ENCODE measurements around the gene PUS7.
"Not testable (repeated sequence)": the region's sequence is repeated elsewhere in the genome, so short reads cannot be mapped to it uniquely, and the experiment has no call there.

Gene PUS7

DNA sequence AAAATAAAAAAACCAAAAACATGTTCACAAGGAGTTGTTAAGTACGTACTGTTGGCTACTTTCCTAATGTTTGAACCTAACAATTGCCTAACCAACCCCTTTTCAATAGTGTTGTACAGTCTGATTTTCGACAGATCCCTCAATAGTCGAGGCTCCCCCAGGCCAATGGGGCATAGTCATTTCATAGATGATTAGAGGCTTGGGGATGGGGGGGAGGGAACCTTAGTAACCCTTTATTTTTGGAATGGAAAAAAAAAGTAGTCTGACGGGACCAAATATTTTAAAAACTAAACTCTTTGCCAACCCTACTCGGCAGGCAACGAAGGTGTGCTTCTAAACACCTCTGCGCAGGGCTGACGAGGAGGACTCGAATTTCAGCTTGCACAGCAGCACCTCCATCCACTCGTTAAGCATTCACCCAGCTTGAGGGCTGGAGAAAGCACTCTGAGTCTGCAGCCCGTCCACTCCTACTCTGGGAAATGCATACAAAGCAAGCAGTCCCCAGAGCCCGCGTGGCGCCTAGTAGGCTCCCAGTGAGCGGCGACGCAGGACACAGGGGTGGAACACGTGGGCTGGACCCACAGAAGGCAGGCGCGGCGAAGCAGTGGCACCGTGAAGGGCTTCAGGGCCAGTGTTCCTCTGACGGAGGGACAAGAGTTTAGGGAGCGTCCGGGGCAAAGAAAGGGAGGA, 899 bp downstream of the PUS7 start:
- H3K27ac Mint-ChIP-seq = peak overlapping the region; percentile 98
- peaks cover 9% of the 10 kb centered on the region for H3K36me3 Mint-ChIP-seq (ENCODE audit: low read depth)
- no peaks in the 10 kb centered on the region for H3K9me3 Mint-ChIP-seq
- DNase-seq (ENCODE audit: low spot score) = peak; percentile 47
- peaks cover 10% of the 10 kb centered on the region for H3K4me1 Mint-ChIP-seq (ENCODE audit: low read depth)
- no peaks in the 10 kb centered on the region for H3K27me3 Mint-ChIP-seq (ENCODE audit: low read depth)
- H3K4me3 Mint-ChIP-seq = peak overlapping the region; percentile 97

DNA sequence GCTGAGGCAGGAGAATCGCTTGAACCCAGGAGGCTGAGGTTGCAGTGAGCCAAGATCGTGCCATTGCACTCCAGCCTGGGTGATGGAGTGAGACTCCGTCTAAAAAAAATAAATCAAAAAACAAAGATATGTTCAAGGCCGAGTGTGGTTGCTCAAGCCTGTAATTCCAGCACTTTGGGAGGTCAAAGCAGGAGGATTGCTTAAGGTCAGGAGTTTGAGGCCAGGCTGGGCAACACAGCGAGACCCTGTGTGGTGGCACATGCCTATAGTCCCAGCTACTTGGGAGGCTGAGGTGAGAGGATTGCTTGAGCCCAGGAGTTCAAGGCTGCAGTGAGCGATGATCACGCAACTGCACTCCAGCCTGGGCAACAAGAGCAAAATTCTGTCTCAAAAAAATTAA, 1.5 kb downstream of the PUS7 start:
- H3K4me3 Mint-ChIP-seq, H3K27ac Mint-ChIP-seq: not testable (repeated sequence)

DNA sequence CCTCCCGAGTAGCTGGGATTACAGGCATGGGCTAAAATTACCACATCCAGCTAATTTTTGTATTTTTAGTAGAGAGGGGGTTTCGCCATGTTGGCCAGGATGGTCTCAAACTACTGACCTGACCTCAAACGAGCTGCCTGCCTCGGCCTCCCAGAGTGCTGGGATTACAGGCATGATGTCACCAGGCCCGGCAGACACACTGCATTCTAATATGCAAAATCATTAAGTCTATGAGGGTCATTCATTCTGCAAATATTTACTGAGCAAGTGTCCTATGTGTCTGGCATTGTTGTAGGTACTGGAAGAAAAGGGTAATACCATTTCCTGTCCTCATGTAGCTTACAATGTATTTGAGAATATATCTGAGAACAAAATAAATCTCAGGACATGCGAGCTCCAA, 2.7 kb downstream of the PUS7 start:
- peaks cover 9% of the 10 kb centered on the region for H3K36me3 Mint-ChIP-seq (ENCODE audit: low read depth)
- no peak for DNase-seq (ENCODE audit: low spot score)
- no peaks in the 10 kb centered on the region for H3K9me3 Mint-ChIP-seq
- peaks cover 15% of the 10 kb centered on the region for H3K4me1 Mint-ChIP-seq (ENCODE audit: low read depth)
- H3K27me3 Mint-ChIP-seq (ENCODE audit: low read depth) = no peaks in the 10 kb centered on the region
- peak overlapping the region; percentile 54 for H3K4me3 Mint-ChIP-seq
- H3K27ac Mint-ChIP-seq = peak overlapping the region; percentile 10

More for the DNA sequence above, 1.5 kb downstream of the PUS7 start:
- DNase-seq (ENCODE audit: low spot score); H3K9me3 Mint-ChIP-seq; H3K36me3 Mint-ChIP-seq (ENCODE audit: low read depth); H3K4me1 Mint-ChIP-seq (ENCODE audit: low read depth); H3K27me3 Mint-ChIP-seq (ENCODE audit: low read depth): not testable (repeated sequence)

DNA sequence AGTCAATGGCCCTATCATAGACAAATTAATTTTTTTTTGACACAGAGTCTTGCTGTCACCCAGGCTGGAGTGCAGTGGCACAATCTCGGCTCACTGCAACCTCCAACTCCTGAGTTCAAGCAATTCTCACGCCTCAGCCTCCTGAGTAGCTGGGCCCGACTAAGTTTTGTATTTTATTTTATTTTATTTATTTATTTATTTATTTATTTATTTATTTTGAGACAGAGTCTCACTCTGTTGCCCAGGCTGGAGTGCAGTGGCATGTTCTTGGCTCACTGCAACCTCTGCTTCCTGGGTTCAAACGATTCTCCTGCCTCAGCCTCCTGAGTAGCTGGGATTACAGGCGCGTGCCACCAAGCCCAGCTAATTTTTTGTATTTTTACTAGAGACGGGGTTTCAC, 6.5 kb downstream of the PUS7 start:
- not testable (repeated sequence) for H3K27ac Mint-ChIP-seq; DNase-seq (ENCODE audit: low spot score); H3K4me3 Mint-ChIP-seq; H3K9me3 Mint-ChIP-seq; H3K27me3 Mint-ChIP-seq (ENCODE audit: low read depth)
- H3K4me1 Mint-ChIP-seq (ENCODE audit: low read depth) = peaks cover 22% of the 10 kb centered on the region
- H3K36me3 Mint-ChIP-seq (ENCODE audit: low read depth) = peaks cover 12% of the 10 kb centered on the region

DNA sequence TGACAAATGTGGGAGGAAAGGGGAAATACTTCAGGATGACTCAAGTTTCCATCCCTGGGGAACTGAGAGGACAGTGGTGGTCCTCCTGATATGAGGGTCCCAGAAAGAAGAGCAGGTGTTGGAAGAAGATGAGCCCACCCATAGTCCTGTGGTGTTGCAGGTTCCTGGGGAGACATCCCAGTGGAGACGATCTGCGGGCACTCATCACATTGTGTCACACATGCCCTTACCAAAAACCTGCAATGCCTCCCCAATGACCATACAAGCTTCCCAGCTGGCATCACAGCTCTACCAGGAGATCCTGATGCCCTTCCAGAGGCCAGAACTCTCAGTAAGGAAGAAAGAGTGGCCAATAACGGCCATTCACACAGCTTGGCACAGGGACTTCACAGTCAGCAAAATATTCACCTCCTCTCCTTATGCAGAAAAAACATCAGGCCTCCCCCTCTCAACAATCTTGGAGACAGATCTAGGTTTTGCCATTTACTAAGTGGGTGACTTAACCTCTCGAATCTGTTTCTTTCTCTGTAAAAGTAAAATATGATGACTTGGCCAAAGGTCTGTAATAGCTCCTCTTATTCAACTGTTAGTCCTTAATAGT, 9.0 kb downstream of the PUS7 start:
- Mint-ChIP-seq H3K4me1 (ENCODE audit: low read depth) (peaks cover 20% of the 10 kb centered on the region), H3K4me3 (no peak overlapping the region), H3K27ac (no peak overlapping the region), H3K36me3 (ENCODE audit: low read depth) (peaks cover 7% of the 10 kb centered on the region), H3K27me3 (ENCODE audit: low read depth) (no peaks in the 10 kb centered on the region), H3K9me3 (no peaks in the 10 kb centered on the region)
- DNase-seq (ENCODE audit: low spot score) = no peak

DNA sequence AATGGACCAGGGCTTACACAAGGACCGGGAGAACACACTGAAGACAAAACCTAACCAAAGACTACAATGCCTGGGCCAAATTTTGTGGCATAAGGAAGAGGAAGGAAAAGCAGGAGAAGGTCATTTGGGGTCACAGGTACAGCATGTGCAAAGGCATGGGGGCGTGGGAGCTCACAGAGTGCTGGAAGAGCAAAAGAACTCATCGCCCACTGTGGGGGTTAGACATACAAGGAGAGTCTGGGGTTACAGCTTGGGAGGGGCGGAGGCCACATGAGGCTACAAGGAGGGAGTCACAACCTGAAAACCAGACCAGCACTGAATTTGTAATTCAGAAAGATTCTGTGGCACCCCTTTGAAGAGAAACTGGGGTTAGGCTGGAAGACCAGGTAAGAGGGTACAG, 9.7 kb downstream of the PUS7 start:
- Mint-ChIP-seq H3K4me3 (peak overlapping the region; percentile 12), H3K36me3 (ENCODE audit: low read depth) (peaks cover 8% of the 10 kb centered on the region), H3K27ac (peak overlapping the region; percentile 32), H3K4me1 (ENCODE audit: low read depth) (peaks cover 20% of the 10 kb centered on the region), H3K27me3 (ENCODE audit: low read depth) (no peaks in the 10 kb centered on the region), H3K9me3 (no peaks in the 10 kb centered on the region)
- DNase-seq (ENCODE audit: low spot score) = no peak

DNA sequence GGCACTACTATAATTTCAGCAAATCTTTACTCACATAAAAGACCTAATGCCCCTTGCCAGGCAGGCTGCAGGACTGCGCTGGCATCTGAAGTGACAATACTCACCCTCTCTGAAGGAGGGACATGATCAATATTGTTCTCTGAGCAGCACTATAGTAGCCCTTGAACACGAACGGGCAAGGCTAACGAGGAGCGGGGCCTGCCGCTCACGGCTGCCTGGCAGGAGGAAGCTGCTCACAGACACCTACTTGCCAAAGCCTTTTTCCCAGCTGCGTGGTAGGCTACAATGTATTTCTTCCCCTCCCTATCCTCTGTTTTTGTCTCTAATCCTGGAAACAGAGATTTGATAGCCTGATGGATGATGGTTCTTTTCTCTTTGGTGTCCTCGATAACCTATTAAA, 19.9 kb downstream of the PUS7 start:
- Mint-ChIP-seq H3K4me3 (no peak overlapping the region), H3K9me3 (no peaks in the 10 kb centered on the region), H3K27ac (no peak overlapping the region), H3K27me3 (ENCODE audit: low read depth) (no peaks in the 10 kb centered on the region), H3K4me1 (ENCODE audit: low read depth) (peaks cover 1% of the 10 kb centered on the region), H3K36me3 (ENCODE audit: low read depth) (peaks cover 20% of the 10 kb centered on the region)
- no peak for DNase-seq (ENCODE audit: low spot score)

DNA sequence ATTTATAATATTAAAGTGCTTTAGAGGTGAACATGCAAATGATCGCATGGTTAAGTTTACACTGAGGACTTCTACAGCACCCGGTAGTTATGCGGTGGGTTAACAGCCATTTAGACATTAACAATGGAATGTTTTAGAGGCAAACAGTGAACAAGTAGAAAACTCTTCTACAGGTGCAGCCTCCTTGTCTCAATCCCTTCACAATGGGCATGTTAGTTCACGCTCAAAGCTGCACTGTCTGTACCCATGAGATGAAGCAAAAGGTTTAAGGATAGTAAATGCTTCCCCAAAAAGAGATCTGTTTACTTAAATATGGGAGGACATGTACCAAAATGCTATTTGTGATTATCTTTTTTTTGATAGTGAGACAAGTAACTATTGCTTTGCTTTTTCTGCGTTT, 25.1 kb downstream of the PUS7 start:
- DNase-seq (ENCODE audit: low spot score) = no peak
- no peaks in the 10 kb centered on the region for H3K27me3 Mint-ChIP-seq (ENCODE audit: low read depth)
- no peak overlapping the region for H3K4me3 Mint-ChIP-seq
- H3K36me3 Mint-ChIP-seq (ENCODE audit: low read depth) = peaks cover 10% of the 10 kb centered on the region
- H3K9me3 Mint-ChIP-seq = no peaks in the 10 kb centered on the region
- peaks cover 1% of the 10 kb centered on the region for H3K4me1 Mint-ChIP-seq (ENCODE audit: low read depth)
- H3K27ac Mint-ChIP-seq = no peak overlapping the region

DNA sequence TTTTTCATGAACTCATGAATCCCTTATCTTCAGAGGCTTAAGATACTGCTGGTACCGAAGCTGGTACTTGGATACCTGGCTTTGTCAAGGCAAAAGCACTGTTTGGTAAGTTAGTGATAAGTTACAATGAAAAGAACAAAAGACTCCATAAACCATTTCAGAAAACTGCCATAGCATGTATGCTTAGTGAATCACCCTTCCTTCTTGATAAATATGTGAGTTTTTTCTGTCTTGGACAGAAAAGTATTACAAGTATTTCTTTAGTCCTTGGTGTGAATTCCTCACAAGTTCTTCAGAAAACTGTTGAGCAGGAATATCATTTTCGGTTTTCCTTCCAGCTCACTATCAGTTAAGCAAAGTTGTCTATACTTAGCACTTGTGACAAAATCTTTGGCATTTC, 25.6 kb downstream of the PUS7 start:
- H3K27ac Mint-ChIP-seq = no peak overlapping the region
- H3K9me3 Mint-ChIP-seq = no peaks in the 10 kb centered on the region
- H3K4me3 Mint-ChIP-seq = no peak overlapping the region
- H3K36me3 Mint-ChIP-seq (ENCODE audit: low read depth) = peaks cover 10% of the 10 kb centered on the region
- H3K27me3 Mint-ChIP-seq (ENCODE audit: low read depth) = no peaks in the 10 kb centered on the region
- H3K4me1 Mint-ChIP-seq (ENCODE audit: low read depth) = peaks cover 1% of the 10 kb centered on the region
- DNase-seq (ENCODE audit: low spot score) = no peak

DNA sequence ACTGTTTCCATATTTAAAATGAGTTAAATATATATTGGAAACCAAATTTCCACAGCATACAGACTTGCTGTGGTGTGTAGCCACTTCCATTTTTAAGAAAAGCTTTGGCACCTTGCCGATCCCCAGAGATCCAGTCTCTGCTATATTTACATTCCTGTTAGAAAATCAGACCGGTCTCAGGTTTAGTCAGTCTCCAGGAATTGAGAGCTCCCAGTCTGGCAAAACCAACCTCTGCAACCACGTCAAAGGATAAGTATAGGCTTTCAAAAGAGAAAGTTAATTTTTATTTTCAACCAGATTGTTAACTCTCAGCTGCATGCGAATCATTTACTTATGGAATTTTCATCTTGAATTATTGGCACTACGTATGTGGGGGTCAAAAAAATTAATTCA, 28.2 kb downstream of the PUS7 start:
- Mint-ChIP-seq H3K36me3 (ENCODE audit: low read depth) (peaks cover 7% of the 10 kb centered on the region), H3K27me3 (ENCODE audit: low read depth) (no peaks in the 10 kb centered on the region), H3K4me1 (ENCODE audit: low read depth) (peaks cover 3% of the 10 kb centered on the region), H3K27ac (no peak overlapping the region), H3K4me3 (no peak overlapping the region), H3K9me3 (no peaks in the 10 kb centered on the region)
- DNase-seq (ENCODE audit: low spot score) = no peak

DNA sequence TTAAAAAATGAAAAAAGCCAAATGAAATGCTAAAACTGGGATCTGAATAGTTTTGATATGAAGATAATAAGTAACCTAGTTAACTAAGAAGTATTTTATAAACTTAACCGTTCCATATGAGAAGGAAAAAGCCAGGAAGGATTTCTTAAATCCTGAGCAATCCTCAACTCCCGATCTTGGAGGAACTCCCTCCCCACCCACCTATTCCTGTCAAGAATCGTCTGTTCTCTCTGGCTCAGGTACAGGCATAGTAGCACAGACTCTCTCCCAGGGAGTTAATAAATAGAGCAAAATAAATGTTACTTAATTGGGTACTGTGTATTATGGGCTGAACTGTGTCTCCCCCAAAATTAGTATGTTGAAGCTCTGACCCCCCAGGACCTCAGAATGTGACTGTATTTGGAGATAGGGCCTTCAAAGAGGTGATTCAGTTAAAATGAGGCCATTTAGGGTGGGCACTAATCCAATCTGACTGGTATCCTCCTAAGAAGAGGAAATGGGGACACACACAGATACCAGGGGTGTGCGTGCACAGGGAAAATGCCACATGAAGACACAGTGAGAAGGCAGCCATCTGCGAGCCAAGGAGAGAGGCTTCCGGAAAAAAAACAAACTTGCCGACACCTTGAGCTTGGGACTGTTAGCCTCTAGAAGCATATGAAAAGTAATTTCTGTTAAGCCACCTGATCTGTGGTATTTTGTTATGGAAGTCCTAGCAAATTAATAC, 28.7 kb downstream of the PUS7 start:
- no peak for DNase-seq (ENCODE audit: low spot score)
- H3K36me3 Mint-ChIP-seq (ENCODE audit: low read depth) = peaks cover 7% of the 10 kb centered on the region
- H3K9me3 Mint-ChIP-seq = no peaks in the 10 kb centered on the region
- no peaks in the 10 kb centered on the region for H3K27me3 Mint-ChIP-seq (ENCODE audit: low read depth)
- H3K4me1 Mint-ChIP-seq (ENCODE audit: low read depth) = peaks cover 3% of the 10 kb centered on the region
- H3K4me3 Mint-ChIP-seq = no peak overlapping the region
- H3K27ac Mint-ChIP-seq = no peak overlapping the region

DNA sequence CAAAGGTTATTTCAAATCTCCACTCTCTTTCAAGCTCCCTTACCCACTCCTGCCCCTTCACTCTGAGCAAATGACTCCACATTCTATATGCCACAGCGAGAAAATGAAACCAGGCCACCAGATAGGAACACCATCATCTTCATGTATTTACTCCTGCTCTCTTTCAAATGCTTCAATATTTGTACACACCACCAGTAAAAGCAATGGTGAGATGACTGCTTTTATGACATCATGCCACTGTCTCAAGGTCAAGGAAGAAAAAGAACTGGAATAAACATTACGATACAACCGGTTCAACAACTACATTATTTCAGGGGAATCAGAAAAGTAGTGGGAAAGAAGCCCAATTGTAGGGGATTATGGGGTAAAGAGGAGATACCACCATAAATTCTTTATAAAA, 32.7 kb downstream of the PUS7 start:
- DNase-seq (ENCODE audit: low spot score) = no peak
- Mint-ChIP-seq H3K4me1 (ENCODE audit: low read depth) (peaks cover 3% of the 10 kb centered on the region), H3K27me3 (ENCODE audit: low read depth) (no peaks in the 10 kb centered on the region), H3K9me3 (no peaks in the 10 kb centered on the region), H3K36me3 (ENCODE audit: low read depth) (peaks cover 17% of the 10 kb centered on the region), H3K27ac (no peak overlapping the region), H3K4me3 (no peak overlapping the region)

DNA sequence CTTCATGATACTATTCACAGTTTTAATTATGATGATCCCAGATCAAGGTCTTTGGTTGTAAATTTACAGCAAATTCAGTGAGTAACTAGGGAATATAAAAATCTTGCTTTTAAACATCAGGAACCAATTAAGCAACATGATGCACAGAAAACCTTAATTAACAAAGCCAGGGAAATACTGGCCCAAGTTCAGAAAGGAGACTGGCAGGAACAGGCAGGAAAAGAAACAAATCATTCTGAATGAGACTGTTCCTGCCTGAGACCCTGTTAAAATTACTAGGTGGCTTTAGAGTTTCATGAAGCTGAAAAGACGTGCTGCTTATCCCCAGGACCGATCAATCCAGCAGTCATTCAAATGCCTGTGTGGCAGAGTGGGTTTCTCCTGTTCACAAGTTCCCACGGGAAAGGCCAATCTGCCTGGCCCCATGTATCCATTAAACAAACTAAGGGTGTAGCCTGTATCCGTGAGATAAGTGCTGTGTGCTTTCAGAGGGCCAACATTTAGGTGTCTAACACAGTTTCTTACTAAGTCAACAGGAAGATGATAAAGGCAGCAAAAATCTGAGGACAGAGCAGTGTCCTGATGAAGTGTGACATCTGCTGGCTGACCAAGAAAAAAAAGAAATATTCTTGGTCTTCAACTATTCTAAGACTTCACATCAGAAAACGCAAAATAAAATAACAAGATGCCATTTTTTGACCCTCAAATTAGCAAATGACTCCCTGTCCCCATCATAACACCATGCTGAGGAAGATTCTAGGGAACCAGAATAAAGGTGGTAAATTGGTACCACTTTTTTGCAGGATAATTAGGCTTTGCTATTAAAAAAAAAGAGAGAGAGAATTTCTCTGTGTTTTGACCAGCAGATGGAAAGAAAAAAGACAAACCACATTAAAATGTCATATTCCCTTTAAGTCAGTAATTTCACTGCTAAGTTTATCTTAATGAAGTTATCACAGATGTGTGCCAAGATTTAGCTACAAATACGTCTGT, 34.2 kb downstream of the PUS7 start:
- Mint-ChIP-seq H3K27ac (peak overlapping the region; percentile 36), H3K4me1 (ENCODE audit: low read depth) (peaks cover 3% of the 10 kb centered on the region), H3K27me3 (ENCODE audit: low read depth) (no peaks in the 10 kb centered on the region), H3K9me3 (no peaks in the 10 kb centered on the region), H3K36me3 (ENCODE audit: low read depth) (peaks cover 17% of the 10 kb centered on the region), H3K4me3 (no peak overlapping the region)
- DNase-seq (ENCODE audit: low spot score) = no peak

All from T-helper 2 cell treated with Interferon-gamma antibody and Interleukin-4, amounts not matched to agents 5 μg/mL and 100 μg/mL, for 36 hours (primary cell).